ENCODE results near the gene ITIH4. TPM values are rescaled to one million over a fixed set of nuclear protein-coding genes. Genes with fewer than 3 reads are reported as not detected.

Gene ITIH4
- total and polyA plus RNA-seq, 2 of the 13 experiments (the other 11 are each of a cell fraction or from before 2014, with no cell fraction given), result 2.7 to 5.3 TPM

DNA sequence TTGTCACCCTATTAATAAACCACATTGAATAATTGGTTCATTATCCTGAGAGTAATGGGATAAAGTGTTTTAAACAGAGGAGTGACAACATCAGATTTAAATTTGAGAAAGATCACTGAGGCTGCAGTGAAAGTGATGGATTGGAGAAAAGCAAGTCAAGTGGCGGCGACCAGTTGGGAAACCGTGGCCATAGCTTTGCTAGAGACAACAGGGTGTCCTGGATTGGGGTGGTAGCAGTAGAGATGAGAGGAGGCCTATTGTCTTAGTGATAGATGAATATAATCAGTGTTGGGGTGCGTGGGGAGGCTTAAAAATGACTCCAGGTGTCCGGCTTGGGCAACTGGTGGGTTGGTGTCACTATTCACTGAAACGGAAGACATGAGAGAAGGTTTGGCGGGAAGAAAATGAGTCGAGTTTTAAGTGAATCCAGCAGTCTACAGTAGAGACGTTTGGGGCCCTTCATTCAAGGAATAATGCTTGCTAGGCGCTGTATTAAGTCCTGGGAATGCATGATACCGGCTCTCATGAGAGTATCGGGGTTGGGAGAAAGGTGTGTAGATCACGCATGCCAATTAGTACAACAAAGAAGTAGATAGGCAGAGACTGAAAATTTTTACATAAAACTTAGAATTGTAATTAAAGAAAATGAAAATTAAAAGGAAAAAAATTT lies 60.6 kb downstream of the ITIH4 start (continued):
- TF ChIP-seq ZNF790 (CRISPR knock-in tag; IDR thresholded peaks at IDR 0.05; ENCODE audit: borderline replicate concordance) (0 out of 2 replicates have a peak, but pooled peaks have one; percentile 6), THAP11 (CRISPR knock-in tag; IDR thresholded peaks at IDR 0.05) (no peak), ZSCAN20 (CRISPR knock-in tag; IDR thresholded peaks at IDR 0.05; ENCODE audit: borderline replicate concordance) (no peak), KDM5B (CRISPR knock-in tag; IDR thresholded peaks at IDR 0.05; ENCODE audit: borderline replicate concordance) (no peak), ZNF841 (CRISPR knock-in tag; IDR thresholded peaks at IDR 0.05; ENCODE audit: borderline replicate concordance) (no peak), ZNF34 (CRISPR knock-in tag; IDR thresholded peaks at IDR 0.05; ENCODE audit: borderline replicate concordance) (no peak), ZNF501 (CRISPR knock-in tag; IDR thresholded peaks at IDR 0.05) (peak; percentile 2; the same call in 1 of the 2 replicates), ZNF142 (CRISPR knock-in tag; IDR thresholded peaks at IDR 0.05) (no peak), TARDBP (CRISPR knock-in tag; IDR thresholded peaks at IDR 0.05) (no peak), SMARCE1 (IDR thresholded peaks at IDR 0.05; ENCODE audit: borderline replicate concordance) (no peak), MXD4 (CRISPR knock-in tag; IDR thresholded peaks at IDR 0.05) (0 out of 2 replicates have a peak, but pooled peaks have one; percentile 2)
- TF ChIP-seq, protein P1, sequence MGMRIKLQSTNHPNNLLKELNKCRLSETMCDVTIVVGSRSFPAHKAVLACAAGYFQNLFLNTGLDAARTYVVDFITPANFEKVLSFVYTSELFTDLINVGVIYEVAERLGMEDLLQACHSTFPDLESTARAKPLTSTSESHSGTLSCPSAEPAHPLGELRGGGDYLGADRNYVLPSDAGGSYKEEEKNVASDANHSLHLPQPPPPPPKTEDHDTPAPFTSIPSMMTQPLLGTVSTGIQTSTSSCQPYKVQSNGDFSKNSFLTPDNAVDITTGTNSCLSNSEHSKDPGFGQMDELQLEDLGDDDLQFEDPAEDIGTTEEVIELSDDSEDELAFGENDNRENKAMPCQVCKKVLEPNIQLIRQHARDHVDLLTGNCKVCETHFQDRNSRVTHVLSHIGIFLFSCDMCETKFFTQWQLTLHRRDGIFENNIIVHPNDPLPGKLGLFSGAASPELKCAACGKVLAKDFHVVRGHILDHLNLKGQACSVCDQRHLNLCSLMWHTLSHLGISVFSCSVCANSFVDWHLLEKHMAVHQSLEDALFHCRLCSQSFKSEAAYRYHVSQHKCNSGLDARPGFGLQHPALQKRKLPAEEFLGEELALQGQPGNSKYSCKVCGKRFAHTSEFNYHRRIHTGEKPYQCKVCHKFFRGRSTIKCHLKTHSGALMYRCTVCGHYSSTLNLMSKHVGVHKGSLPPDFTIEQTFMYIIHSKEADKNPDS (CRISPR knock-in tag; IDR thresholded peaks at IDR 0.05), result no peak

Data from HepG2 (cell line).